ENCODE results near the gene BBS10. TPM values are rescaled to one million over a fixed set of nuclear protein-coding genes. Genes with fewer than 3 reads are reported as not detected.

Gene BBS10
- total RNA-seq: 11.4 and 11.6 TPM in 2 replicates
- long read RNA-seq, transcript BBS10-201 (2 exons, 3,595 nt): major isoform, 13 of 27 reads
- long read RNA-seq, partial matches to known transcripts: 0 of 27 reads
- long read RNA-seq, other reads (novel, unspliced or antisense): 14 of 27 reads

- Mint-ChIP-seq H3K27me3 (ENCODE audit: low read depth) (no peaks in the 10 kb centered on the region), H3K36me3 (ENCODE audit: low read depth) (no peaks in the 10 kb centered on the region), H3K4me3 (peak within 1 kb of the TSS; percentile 99), H3K9me3 (no peaks in the 10 kb centered on the region), H3K27ac (ENCODE audit: unreplicated experiment) (peak within 1 kb of the TSS; percentile 85), H3K4me1 (peaks cover 22% of the 10 kb centered on the region)
- peak; percentile 78 for DNase-seq (ENCODE audit: low read depth, low spot score)
- TF ChIP-seq CTCF (conservative IDR thresholded peaks at IDR 0.05): peak; percentile 58
Measured at GRCh38 chr12:76348079-76348901, at the start of gene BBS10. Gene BBS10 (minus strand): TSS chr12:76348415. CDS start chr12:76348358, 57 bp downstream.

DNA sequence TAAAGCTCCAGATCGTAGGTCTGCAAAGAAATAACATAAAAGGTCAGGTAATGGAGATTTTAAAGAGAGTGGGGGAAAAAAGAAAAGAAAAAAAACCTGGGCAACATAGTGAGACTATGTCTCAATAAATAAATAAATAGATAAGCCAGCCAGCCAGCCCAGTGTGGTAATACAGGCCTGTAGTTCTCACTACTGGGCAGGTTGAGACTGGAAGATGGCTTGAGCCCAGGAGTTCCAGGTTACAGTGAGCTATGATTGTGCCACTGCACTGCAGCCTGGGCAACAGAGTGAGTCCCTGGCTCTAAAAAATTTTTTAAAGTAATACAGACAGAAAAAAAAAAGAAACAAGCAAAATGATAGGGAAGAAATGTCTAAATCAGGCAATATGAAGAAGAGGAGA is 43.2 kb upstream of the BBS10 start:
- Mint-ChIP-seq H3K4me1 (no peaks in the 10 kb centered on the region), H3K4me3 (no peak overlapping the region), H3K36me3 (ENCODE audit: low read depth) (no peaks in the 10 kb centered on the region), H3K27me3 (ENCODE audit: low read depth) (no peaks in the 10 kb centered on the region), H3K27ac (ENCODE audit: unreplicated experiment) (no peak overlapping the region), H3K9me3 (no peaks in the 10 kb centered on the region)
- DNase-seq (ENCODE audit: low read depth, low spot score): no peak
- no peak for TF ChIP-seq CTCF (conservative IDR thresholded peaks at IDR 0.05)

DNA sequence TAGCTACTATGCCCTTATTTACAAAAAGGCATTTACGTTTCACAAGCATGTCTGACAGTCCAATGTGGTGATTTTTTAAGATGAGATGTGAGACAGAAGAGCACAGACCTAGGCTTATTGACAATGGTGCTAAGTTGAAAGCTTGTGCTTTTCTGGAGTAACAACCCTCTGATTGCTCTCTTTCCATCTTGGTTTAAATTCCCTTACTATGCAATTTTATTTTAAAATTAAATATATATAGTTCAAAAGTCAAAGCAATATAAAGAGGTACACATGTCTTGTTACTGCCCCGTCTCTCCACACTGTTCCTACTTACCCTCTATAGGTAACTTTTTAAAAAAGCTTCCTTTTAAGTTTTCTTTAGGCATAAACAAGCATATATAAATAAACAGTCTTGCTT is 39.4 kb upstream of the BBS10 start:
- DNase-seq (ENCODE audit: low read depth, low spot score): no peak
- TF ChIP-seq CTCF (conservative IDR thresholded peaks at IDR 0.05): no peak
- no peaks in the 10 kb centered on the region for H3K4me1 Mint-ChIP-seq
- no peak overlapping the region for H3K27ac Mint-ChIP-seq (ENCODE audit: unreplicated experiment)
- no peaks in the 10 kb centered on the region for H3K9me3 Mint-ChIP-seq
- no peaks in the 10 kb centered on the region for H3K27me3 Mint-ChIP-seq (ENCODE audit: low read depth)
- H3K4me3 Mint-ChIP-seq: no peak overlapping the region
- no peaks in the 10 kb centered on the region for H3K36me3 Mint-ChIP-seq (ENCODE audit: low read depth)

DNA sequence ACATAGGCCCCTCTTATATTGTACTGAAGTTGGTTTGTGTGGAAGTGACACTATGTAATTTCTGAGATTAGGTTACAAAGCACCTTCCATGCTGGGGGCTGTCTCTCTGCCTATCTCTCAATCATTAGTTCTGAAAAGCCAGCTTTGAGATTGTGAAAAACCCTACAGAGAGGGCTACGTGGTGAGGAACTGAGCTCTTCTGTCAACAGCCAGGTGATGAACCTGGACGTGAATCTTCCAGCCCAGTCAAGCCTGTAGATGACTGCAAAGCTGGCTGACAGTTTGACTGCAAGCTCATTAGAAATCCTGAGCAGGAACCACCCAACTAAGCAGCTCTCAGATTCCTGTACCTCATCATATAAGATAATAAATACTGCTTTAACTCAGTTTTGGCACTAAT is 36.3 kb upstream of the BBS10 start:
- no peak overlapping the region for H3K4me3 Mint-ChIP-seq
- H3K4me1 Mint-ChIP-seq: no peaks in the 10 kb centered on the region
- H3K9me3 Mint-ChIP-seq: no peaks in the 10 kb centered on the region
- H3K27me3 Mint-ChIP-seq (ENCODE audit: low read depth): no peaks in the 10 kb centered on the region
- H3K36me3 Mint-ChIP-seq (ENCODE audit: low read depth): no peaks in the 10 kb centered on the region
- no peak overlapping the region for H3K27ac Mint-ChIP-seq (ENCODE audit: unreplicated experiment)
- no peak for DNase-seq (ENCODE audit: low read depth, low spot score)
- TF ChIP-seq CTCF (conservative IDR thresholded peaks at IDR 0.05): no peak

DNA sequence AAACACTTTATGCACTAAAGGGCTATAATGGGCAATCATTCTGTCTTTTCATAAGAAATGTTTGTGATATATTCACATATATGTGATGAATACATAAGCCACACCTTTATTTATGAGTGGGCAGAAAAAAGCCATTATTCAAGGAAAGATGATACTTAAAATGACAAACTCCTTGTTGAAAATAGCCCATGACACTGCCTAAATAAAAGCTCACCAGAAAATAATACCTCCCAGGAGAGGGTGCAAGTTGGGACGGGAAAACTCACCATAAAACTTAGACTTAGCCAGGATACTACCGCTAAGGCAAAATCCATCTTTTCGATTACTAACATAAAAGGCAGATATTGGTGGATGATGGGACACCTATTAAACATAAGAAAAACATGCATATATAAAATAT is 35.8 kb upstream of the BBS10 start:
- H3K27ac Mint-ChIP-seq (ENCODE audit: unreplicated experiment): no peak overlapping the region
- no peak overlapping the region for H3K4me3 Mint-ChIP-seq
- H3K27me3 Mint-ChIP-seq (ENCODE audit: low read depth): no peaks in the 10 kb centered on the region
- no peaks in the 10 kb centered on the region for H3K36me3 Mint-ChIP-seq (ENCODE audit: low read depth)
- no peak for DNase-seq (ENCODE audit: low read depth, low spot score)
- no peaks in the 10 kb centered on the region for H3K9me3 Mint-ChIP-seq
- TF ChIP-seq CTCF (conservative IDR thresholded peaks at IDR 0.05): no peak
- no peaks in the 10 kb centered on the region for H3K4me1 Mint-ChIP-seq

All from neural crest cell (in vitro differentiated cells).